DND-41 (cell line): ENCODE results near the gene CD164L2.

Experiments
- ATAC-seq: fragments of 200-7000 bp; cut with Tn5 transposase; 3 replicates; pipeline ENCODE4 v1.9.1; 2021; ENCODE audit warnings: low read depth; ENCODE audit not compliant: insufficient read depth
- DNase-seq: peaks from one replicate; pipeline ENCODE4 v3.0.0-alpha.2; 2020
- H2AFZ ChIP-seq: 2 replicates; pipeline ENCODE4 v1.6.0; 2012; ENCODE audit warnings: low read depth, low read length
- H3K27ac ChIP-seq: 2 replicates; pipeline ENCODE4 v1.5.1; 2012; ENCODE audit warnings: low read length, inconsistent platforms
- H3K27me3 ChIP-seq: fragments of 200-600 bp; sonication (generic); 2 replicates; pipeline ENCODE4 v1.6.0; 2012; ENCODE audit warnings: low read length, mild to moderate bottlenecking, inconsistent platforms; ENCODE audit not compliant: insufficient read depth, poor library complexity
- H3K36me3 ChIP-seq: 2 replicates; pipeline ENCODE4 v1.5.1; 2012; ENCODE audit warnings: low read length, inconsistent platforms; ENCODE audit not compliant: insufficient read depth
- H3K4me1 ChIP-seq: 2 replicates; pipeline ENCODE4 v1.5.1; 2012; ENCODE audit warnings: mild to moderate bottlenecking, low read length; ENCODE audit not compliant: insufficient read depth
- H3K4me2 ChIP-seq: 2 replicates; pipeline ENCODE4 v1.6.0; 2012; ENCODE audit warnings: mild to moderate bottlenecking, moderate library complexity, low read length, inconsistent platforms; ENCODE audit not compliant: insufficient read depth
- H3K4me3 ChIP-seq, 2 experiments: fragments of 200-600 bp in 1 of 2; shearing (Covaris generic) in 1 of 2; 2 replicates each; pipeline ENCODE4 v1.5.1; 2012 to 2016; ENCODE audit warnings: inconsistent platforms in 2 of 2, low read length in 2 of 2, mild to moderate bottlenecking in 2 of 2, low read depth in 1 of 2, moderate library complexity in 1 of 2
- H3K79me2 ChIP-seq: 2 replicates; pipeline ENCODE4 v1.6.0; 2012; ENCODE audit warnings: low read length, inconsistent platforms; ENCODE audit not compliant: insufficient read depth
- H3K9ac ChIP-seq: 2 replicates; pipeline ENCODE4 v1.6.0; 2012; ENCODE audit warnings: low read depth, mild to moderate bottlenecking, inconsistent platforms, low read length, moderate library complexity
- H3K9me3 ChIP-seq: 2 replicates; pipeline ENCODE4 v1.5.1; 2012; ENCODE audit warnings: low read length, moderate library complexity, mild to moderate bottlenecking, inconsistent platforms; ENCODE audit not compliant: insufficient read depth, severe bottlenecking
- H4K20me1 ChIP-seq: 2 replicates; pipeline ENCODE4 v1.6.0; 2012; ENCODE audit warnings: low read length; ENCODE audit not compliant: insufficient read depth
- EZH2 ChIP-seq: IDR thresholded peaks from 3 replicates; pipeline ENCODE4 v1.6.1; 2012; ENCODE audit warnings: borderline replicate concordance, low read depth, mild to moderate bottlenecking, moderate library complexity, low read length, inconsistent platforms; ENCODE audit not compliant: severe bottlenecking
- TF ChIP-seq, protein P1 (sequence below): IDR thresholded peaks from 2 replicates; pipeline ENCODE4 v1.5.1; 2012; ENCODE audit warnings: borderline replicate concordance, low read length, moderate library complexity, mild to moderate bottlenecking; ENCODE audit not compliant: poor library complexity, severe bottlenecking; ENCODE audit errors: extremely low read depth

CD164L2 gene

DNA sequence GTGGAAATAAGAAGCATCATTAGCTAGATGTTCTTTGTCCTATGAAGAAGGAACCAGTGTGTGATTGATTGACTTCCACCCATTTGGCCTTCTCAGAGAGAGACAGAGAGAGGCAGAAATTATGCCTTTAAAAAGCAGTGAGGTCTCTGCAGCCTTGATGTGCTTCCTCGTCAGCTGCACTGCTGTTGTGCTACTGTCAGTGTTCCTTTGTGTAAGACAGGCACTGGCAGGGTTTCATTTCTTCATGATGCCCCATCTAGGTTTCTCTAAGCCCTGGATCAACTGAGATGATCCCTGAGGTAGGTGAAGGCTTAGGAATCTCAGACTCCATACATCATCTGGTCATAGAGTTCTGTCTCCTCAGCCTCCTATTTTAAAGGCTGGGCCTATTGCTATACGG is 44.2 kb upstream of the CD164L2 start:
- H3K79me2 ChIP-seq: peaks cover 63% of the 10 kb centered on the region
- H4K20me1 ChIP-seq: peaks cover 17% of the 10 kb centered on the region; the same call in 1 of the 2 replicates
- TF ChIP-seq EZH2: no peak
- TF ChIP-seq, protein P1, sequence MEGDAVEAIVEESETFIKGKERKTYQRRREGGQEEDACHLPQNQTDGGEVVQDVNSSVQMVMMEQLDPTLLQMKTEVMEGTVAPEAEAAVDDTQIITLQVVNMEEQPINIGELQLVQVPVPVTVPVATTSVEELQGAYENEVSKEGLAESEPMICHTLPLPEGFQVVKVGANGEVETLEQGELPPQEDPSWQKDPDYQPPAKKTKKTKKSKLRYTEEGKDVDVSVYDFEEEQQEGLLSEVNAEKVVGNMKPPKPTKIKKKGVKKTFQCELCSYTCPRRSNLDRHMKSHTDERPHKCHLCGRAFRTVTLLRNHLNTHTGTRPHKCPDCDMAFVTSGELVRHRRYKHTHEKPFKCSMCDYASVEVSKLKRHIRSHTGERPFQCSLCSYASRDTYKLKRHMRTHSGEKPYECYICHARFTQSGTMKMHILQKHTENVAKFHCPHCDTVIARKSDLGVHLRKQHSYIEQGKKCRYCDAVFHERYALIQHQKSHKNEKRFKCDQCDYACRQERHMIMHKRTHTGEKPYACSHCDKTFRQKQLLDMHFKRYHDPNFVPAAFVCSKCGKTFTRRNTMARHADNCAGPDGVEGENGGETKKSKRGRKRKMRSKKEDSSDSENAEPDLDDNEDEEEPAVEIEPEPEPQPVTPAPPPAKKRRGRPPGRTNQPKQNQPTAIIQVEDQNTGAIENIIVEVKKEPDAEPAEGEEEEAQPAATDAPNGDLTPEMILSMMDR: no peak
- no peak overlapping the region for H3K27ac ChIP-seq
- DNase-seq: no peak
- H3K4me1 ChIP-seq: peaks cover 7% of the 10 kb centered on the region; the same call in 1 of the 2 replicates
- H3K27me3 ChIP-seq: no peaks in the 10 kb centered on the region
- no peak overlapping the region for H3K4me2 ChIP-seq
- H3K36me3 ChIP-seq: peaks cover 46% of the 10 kb centered on the region
- H3K4me3 ChIP-seq: no peak overlapping the region
- no peak overlapping the region for H2AFZ ChIP-seq
- ATAC-seq: no peak
- no peak overlapping the region for H3K9ac ChIP-seq
- H3K9me3 ChIP-seq: no peaks in the 10 kb centered on the region

GRCh38 chr1:27423709-27424108 is 40.6 kb upstream of the CD164L2 start:
- Histone ChIP-seq H3K27ac (no peak overlapping the region), H3K36me3 (peaks cover 48% of the 10 kb centered on the region), H3K4me1 (no peaks in the 10 kb centered on the region), H3K4me3 (no peak overlapping the region), H3K27me3 (no peaks in the 10 kb centered on the region), H2AFZ (no peak overlapping the region), H3K79me2 (peaks cover 41% of the 10 kb centered on the region), H3K4me2 (no peak overlapping the region), H3K9ac (no peak overlapping the region), H4K20me1 (peaks cover 9% of the 10 kb centered on the region), H3K9me3 (no peaks in the 10 kb centered on the region)
- no peak for DNase-seq
- TF ChIP-seq, protein P1: no peak
- TF ChIP-seq EZH2: no peak
- no peak for ATAC-seq

DNA sequence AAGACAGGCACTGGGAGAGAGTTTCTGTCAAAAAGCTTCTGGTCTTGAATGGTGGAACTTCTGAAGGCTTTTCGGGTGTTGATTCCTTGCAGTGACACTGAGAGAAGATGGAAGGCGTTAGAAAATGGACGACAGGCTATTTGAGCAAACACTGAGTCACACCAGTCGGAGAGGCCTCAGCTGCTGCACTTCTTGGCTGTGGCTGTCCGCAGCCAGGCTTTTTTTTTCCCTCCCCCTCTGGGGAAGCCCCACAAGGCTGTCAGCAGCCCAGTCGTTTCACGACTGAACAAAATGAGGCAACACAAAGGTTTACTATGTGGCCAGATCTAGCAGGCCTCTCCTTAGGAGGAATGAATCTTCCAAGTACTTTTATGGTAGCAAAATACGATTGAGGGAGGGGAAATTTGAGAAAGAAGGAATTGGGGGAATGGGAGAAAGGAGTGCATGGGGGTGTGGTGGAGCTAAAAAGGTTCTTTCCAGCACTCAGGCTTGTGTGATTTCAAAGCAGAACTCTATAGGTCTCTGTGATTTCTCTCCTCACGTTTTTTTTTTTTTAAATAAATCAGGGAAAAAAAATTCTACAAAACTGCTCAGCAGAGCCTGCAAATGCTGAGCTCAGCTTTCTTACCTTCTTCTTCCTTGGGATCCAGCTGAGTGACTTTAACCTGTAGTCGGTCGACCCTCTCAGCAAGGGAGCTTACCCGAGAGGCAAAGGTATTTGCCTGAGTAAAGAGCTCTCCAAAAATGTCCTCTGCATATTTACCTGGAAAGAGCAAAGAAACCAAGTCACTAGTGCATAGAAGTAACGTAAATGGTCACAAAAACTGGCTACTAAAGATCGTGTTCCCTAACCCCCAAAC is 35.4 kb upstream of the CD164L2 start:
- no peaks in the 10 kb centered on the region for H3K27me3 ChIP-seq
- ATAC-seq: no peak
- peaks cover 3% of the 10 kb centered on the region for H4K20me1 ChIP-seq
- H3K79me2 ChIP-seq: peaks cover 12% of the 10 kb centered on the region
- DNase-seq: no peak
- no peak overlapping the region for H3K4me3 ChIP-seq
- no peaks in the 10 kb centered on the region for H3K4me1 ChIP-seq
- no peak overlapping the region for H3K27ac ChIP-seq
- H3K9ac ChIP-seq: no peak overlapping the region
- TF ChIP-seq, protein P1: no peak
- H2AFZ ChIP-seq: no peak overlapping the region
- no peaks in the 10 kb centered on the region for H3K9me3 ChIP-seq
- H3K36me3 ChIP-seq: peaks cover 58% of the 10 kb centered on the region
- no peak overlapping the region for H3K4me2 ChIP-seq
